ENCODE data around the gene C3orf80.

- no peak for TF ChIP-seq POLR2A (IDR thresholded peaks at IDR 0.05; ENCODE audit: low read length)
- no peak for TF ChIP-seq CTCF (IDR thresholded peaks at IDR 0.05)
These were observed 28.1 kb downstream of the C3orf80 start for GRCh38 chr3:160253298-160253697.

Measured in A549 (cell line).